SJCRH30 (cell line): Measurements from ENCODE around the gene PCOLCE2. TPM values are rescaled to one million over a fixed set of nuclear protein-coding genes. Genes with fewer than 3 reads are reported as not detected.
A peak's percentile ranks its signal among the peaks of the same experiment; 100 is the strongest.

ENCODE experiments used
- DNase-seq, 2 experiments: peaks; one replicate each; pipeline ENCODE4 v3.0.0-alpha.2; 2015 to 2020
- H3K27ac ChIP-seq: fragments of 250-450 bp; sonication (Bioruptor Pico); 2 replicates; pipeline ENCODE4 v1.5.1; 2020; ENCODE audit warnings: mild to moderate bottlenecking, moderate library complexity
- H3K27me3 ChIP-seq: fragments of 250-450 bp; sonication (Bioruptor Pico); 2 replicates; pipeline ENCODE4 v1.5.1; 2020; ENCODE audit warnings: mild to moderate bottlenecking, moderate library complexity
- H3K36me3 ChIP-seq: fragments of 250-450 bp; sonication (Bioruptor Pico); 2 replicates; pipeline ENCODE4 v1.5.1; 2020; ENCODE audit warnings: mild to moderate bottlenecking, moderate library complexity
- H3K4me1 ChIP-seq: fragments of 250-450 bp; sonication (Bioruptor Pico); 2 replicates; pipeline ENCODE4 v1.5.1; 2020; ENCODE audit warnings: mild to moderate bottlenecking, moderate library complexity
- H3K4me3 ChIP-seq: fragments of 250-450 bp; sonication (Bioruptor Pico); 2 replicates; pipeline ENCODE4 v1.5.1; 2020; ENCODE audit warnings: mild to moderate bottlenecking, moderate library complexity
- H3K9me3 ChIP-seq: fragments of 250-450 bp; sonication (Bioruptor Pico); replicated peaks from 2 replicates; pipeline ENCODE4 v1.5.1; 2020; ENCODE audit warnings: mild to moderate bottlenecking, moderate library complexity
- total RNA-seq: library from RNA; depleted of rRNA; stranded (reverse); fragments of >200 nt; shearing (Covaris generic); gene quantifications from 2 replicates; pipeline ENCODE4 v1.2.3, GENCODE V29; 2014; rRNA removed

Gene PCOLCE2
- 12.3 and 16.7 TPM in 2 replicates for total RNA-seq

DNA sequence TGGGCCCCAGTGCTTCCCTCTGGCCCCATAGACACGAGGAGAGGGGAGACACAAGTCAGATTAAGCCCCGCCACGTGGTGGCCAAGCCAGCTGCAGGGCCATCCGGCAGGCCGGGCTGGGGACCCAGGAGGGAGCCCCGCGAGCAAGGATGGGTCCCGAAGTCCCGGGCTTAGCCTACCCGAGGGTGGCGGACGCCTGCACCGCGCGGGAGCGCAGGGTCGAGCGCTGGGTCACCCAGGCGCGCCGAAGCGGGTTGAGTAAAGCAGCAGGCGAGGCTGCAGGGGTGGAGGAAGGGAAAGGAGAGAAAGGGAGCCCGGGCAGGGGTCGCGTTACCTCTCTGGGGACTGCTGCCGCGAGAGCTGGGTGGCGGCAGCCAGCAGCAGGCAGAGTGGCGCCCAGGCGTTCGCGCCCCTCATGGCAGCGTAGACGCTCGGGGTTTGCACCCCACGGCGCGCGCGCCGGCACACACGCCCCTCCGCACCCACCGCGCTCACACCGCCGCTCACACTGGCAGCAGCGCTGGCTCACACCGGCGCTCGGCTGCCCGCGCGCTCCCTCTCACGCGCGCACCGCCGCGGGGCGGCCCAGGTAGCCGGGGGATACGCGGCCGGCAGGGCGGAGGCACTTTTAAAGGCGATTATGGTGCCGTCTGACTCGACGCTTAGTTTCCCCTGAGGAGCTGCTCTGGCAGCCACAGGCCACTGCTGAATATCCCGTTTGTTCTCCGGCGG lies at the start of gene PCOLCE2:
PCOLCE2 (minus strand) TSS at position 603 of the 731 bp plus-strand sequence; CDS start at position 416, 187 bp downstream.
- peak; percentile 64 to 71 for DNase-seq
- Histone ChIP-seq H3K4me3 (peak within 1 kb of the TSS; percentile 68), H3K36me3 (no peaks in the 10 kb centered on the region), H3K27ac (peak within 1 kb of the TSS; percentile 56), H3K4me1 (no peaks in the 10 kb centered on the region; the same call in none of the 2 replicates), H3K9me3 (no peaks in the 10 kb centered on the region), H3K27me3 (peaks cover 7% of the 10 kb centered on the region; the same call in 1 of the 2 replicates)

DNA sequence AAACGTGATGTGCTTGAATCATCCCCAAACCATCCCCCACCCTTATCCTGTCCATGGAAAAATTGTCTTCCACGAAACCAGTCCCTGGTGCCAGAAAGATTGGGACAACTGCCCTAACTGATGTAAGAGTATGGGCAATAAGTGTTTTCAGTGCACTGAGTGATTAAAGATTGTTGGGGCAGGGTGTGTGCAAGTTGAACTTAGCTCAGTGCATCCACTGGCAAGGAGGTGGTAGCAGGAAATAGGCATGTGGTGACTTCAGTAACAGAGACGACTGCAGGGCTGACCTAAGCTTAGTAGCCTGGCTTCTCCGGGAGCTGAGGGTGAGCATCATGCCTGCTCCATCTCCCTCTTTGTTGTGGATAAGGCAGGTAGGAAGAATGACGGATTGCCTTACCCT lies 47.1 kb upstream of the PCOLCE2 start:
- DNase-seq, result no peak
- H3K27ac ChIP-seq, result no peak overlapping the region
- 0 out of 2 replicates have a peak, but pooled peaks cover 1% of the 10 kb centered on the region for H3K27me3 ChIP-seq
- H3K4me3 ChIP-seq, result no peak overlapping the region
- H3K36me3 ChIP-seq, result no peaks in the 10 kb centered on the region
- H3K9me3 ChIP-seq, result no peaks in the 10 kb centered on the region
- H3K4me1 ChIP-seq, result no peaks in the 10 kb centered on the region

DNA sequence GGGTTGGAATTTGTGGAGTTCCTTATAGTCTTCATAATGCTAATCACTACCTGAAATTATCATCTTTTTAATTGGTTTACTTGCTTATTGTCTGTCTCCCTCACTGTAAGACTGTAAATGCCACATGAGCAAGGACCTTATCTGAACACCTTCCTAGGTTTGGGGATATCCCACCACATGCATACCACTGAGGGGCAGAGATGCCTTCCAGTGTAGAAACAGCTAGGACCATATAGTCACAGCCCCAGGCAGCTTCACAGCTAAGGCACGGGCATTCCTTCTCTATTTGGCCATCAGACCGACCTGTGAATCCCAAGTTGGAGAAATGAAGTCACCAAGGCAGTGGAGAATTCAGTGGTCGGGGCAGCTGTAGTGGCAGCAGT lies 46.0 kb upstream of the PCOLCE2 start:
- H3K9me3 ChIP-seq, result no peaks in the 10 kb centered on the region
- no peaks in the 10 kb centered on the region for H3K36me3 ChIP-seq
- H3K4me1 ChIP-seq, result no peaks in the 10 kb centered on the region
- no peak overlapping the region for H3K27ac ChIP-seq
- no peak for DNase-seq
- no peak overlapping the region for H3K4me3 ChIP-seq
- H3K27me3 ChIP-seq, result no peaks in the 10 kb centered on the region

DNA sequence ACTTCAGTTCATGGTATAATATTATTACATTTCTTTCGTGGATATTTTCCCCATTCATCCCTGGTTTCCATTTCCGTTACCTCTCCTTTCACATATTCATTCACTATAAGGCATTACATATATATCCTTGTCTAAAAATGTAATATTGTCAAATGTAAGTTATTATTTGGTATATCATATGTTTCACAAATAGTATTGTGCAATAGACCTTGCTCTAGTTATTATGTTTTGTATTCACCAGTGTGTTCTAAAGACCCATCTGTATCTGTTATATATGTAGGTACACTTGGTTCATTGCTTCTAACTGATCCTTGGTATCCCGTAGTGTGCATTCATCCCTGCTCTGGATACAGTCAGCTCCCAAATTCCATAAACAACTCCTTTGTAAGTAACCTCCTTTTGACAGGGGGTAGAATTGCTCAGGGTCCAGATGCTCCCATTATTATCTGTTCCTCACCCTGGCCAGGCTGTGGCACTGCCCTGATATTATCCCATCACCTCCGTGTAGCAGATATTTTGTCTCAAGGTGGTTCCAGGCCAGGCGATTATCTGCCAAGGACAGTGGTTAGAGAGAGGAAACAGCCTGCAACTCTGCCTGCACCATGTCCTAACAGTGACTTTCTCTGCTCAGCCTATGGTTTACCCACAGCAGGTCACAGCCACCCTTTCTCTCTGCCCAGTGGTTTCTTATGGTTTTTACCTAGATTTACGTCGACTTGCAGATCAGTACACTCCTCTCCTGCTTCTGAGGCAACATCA lies 45.4 kb upstream of the PCOLCE2 start:
- no peaks in the 10 kb centered on the region for H3K36me3 ChIP-seq
- H3K27ac ChIP-seq, result no peak overlapping the region
- H3K4me3 ChIP-seq, result no peak overlapping the region
- no peak for DNase-seq
- H3K4me1 ChIP-seq, result no peaks in the 10 kb centered on the region
- no peaks in the 10 kb centered on the region for H3K9me3 ChIP-seq
- no peaks in the 10 kb centered on the region for H3K27me3 ChIP-seq

- H3K9me3 ChIP-seq, result no peaks in the 10 kb centered on the region
- no peak overlapping the region for H3K27ac ChIP-seq
- peak; percentile 6 to 26 for DNase-seq
- no peaks in the 10 kb centered on the region for H3K4me1 ChIP-seq
- H3K27me3 ChIP-seq, result no peaks in the 10 kb centered on the region
- no peaks in the 10 kb centered on the region for H3K36me3 ChIP-seq
- no peak overlapping the region for H3K4me3 ChIP-seq
Measured at GRCh38 chr3:142931222-142931621, 42.3 kb upstream of the PCOLCE2 start.

DNA sequence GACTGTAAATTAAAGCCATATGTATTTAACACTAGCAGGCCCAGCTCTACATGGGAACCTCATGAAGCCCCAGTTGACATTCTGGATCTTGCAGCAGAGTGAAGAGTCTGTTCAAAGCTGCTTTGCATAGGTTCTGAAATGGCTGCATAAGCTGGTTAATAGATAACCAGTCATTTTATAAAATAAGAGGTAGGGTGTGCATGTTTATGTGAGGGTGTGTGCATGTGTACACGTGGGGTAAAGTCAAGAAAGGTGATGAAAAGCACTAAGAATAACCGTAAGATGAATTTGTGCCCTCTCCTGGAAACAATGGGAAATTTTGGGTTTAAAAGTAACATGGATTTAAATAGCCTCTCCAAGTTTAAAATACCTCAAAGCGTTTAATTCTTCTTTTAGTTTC lies 41.6 kb upstream of the PCOLCE2 start:
- no peak overlapping the region for H3K4me3 ChIP-seq
- no peaks in the 10 kb centered on the region for H3K36me3 ChIP-seq
- H3K27me3 ChIP-seq, result no peaks in the 10 kb centered on the region
- no peaks in the 10 kb centered on the region for H3K4me1 ChIP-seq
- no peak for DNase-seq
- H3K9me3 ChIP-seq, result no peaks in the 10 kb centered on the region
- no peak overlapping the region for H3K27ac ChIP-seq

- no peaks in the 10 kb centered on the region for H3K36me3 ChIP-seq
- no peak overlapping the region for H3K27ac ChIP-seq
- H3K4me3 ChIP-seq, result no peak overlapping the region
- no peak for DNase-seq
- H3K4me1 ChIP-seq, result no peaks in the 10 kb centered on the region
- no peaks in the 10 kb centered on the region for H3K9me3 ChIP-seq
- H3K27me3 ChIP-seq, result no peaks in the 10 kb centered on the region
Measured at GRCh38 chr3:142929890-142930289, 41.0 kb upstream of the PCOLCE2 start.

DNA sequence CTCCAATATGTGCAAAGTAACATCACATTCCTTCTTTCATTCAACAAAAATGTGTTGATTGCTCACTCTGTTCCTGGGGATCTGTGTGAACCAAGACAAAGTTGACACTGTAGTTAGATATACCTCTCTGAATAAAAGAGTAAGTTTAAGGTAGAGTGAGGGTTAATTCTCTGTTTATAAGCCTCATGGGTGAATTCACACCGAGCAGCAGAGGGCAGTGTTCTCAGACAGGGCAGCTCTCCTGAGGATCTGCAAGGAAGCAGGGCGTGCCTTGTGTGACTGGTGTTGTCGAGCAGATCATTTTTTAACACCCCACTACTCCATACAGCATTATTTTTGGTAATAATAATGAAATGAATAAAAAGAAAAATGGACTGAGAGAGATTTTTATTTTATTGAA lies 40.2 kb upstream of the PCOLCE2 start:
- Histone ChIP-seq H3K36me3 (no peaks in the 10 kb centered on the region), H3K4me3 (no peak overlapping the region), H3K27me3 (no peaks in the 10 kb centered on the region), H3K4me1 (no peaks in the 10 kb centered on the region), H3K27ac (no peak overlapping the region), H3K9me3 (no peaks in the 10 kb centered on the region)
- peak; percentile 48 to 57 for DNase-seq

GRCh38 chr3:142926368-142926944 lies 37.6 kb upstream of the PCOLCE2 start:
- Histone ChIP-seq H3K4me3 (no peak overlapping the region), H3K36me3 (no peaks in the 10 kb centered on the region), H3K27me3 (no peaks in the 10 kb centered on the region), H3K4me1 (no peaks in the 10 kb centered on the region), H3K9me3 (0 out of 2 replicates have a peak, but pooled peaks cover 2% of the 10 kb centered on the region), H3K27ac (no peak overlapping the region)
- no peak for DNase-seq

DNA sequence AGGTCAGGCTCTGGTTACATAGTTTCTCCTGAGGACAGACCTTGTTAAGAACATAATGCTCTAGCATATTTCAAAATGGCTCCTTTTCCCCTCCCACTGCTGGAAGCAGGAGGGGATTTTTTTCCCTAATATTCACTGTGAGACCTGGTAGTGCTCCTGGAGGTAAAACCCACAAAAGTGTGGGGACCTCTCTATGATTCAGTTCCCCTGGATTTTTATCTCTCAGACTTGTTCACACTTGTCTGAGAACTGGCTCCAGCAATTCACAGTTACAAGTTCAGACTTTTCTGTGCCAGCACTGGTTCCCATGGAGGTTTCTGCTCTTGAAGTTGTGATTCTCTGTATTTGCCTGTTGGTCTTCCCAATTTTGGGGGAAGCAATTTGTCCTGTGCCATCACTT lies 36.3 kb upstream of the PCOLCE2 start:
- 0 out of 2 replicates have a peak, but pooled peaks cover 2% of the 10 kb centered on the region for H3K9me3 ChIP-seq
- no peaks in the 10 kb centered on the region for H3K27me3 ChIP-seq
- H3K36me3 ChIP-seq, result no peaks in the 10 kb centered on the region
- no peak for DNase-seq
- no peak overlapping the region for H3K27ac ChIP-seq
- no peak overlapping the region for H3K4me3 ChIP-seq
- no peaks in the 10 kb centered on the region for H3K4me1 ChIP-seq

DNA sequence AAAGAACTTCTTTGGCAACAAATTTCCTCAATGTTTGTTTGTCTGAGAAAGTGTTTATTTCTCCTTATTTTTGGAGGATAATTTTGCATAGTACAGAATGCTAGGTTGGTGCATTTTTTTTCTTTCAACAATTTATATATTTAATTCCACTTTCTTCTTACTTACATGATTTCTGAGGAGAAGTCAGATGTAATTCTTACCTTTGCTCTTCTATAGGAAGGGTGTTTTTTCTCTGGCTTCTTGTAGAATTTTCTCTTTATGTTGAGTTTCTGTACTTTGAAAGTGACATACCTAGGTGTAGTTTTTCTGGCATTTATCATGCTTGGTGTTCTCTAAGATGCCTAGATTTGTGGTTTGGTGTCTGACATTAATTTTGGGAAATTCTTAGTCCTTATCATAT lies 34.8 kb upstream of the PCOLCE2 start:
- H3K27me3 ChIP-seq, result no peaks in the 10 kb centered on the region
- H3K4me1 ChIP-seq, result no peaks in the 10 kb centered on the region

DNA sequence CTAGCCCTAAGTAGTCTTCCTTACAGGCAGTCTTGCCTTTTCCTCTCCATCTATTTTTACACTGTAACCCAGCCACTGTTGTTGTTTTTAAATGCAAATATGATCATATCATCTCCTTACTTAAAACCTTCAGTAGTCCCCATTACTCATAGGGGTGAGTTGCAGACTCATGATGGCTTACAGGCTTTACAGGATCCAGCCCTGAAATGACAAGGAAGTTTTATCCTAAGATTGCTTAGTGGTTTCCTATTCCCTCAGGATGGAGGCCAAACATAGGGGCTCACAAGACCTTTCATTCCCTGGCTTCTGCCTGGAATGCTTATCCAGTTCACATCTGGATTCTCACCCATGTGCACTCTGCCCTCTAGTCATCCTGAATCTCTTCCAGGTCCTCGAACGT lies 27.7 kb upstream of the PCOLCE2 start:
- no peaks in the 10 kb centered on the region for H3K27me3 ChIP-seq
- no peaks in the 10 kb centered on the region; the same call in 1 of the 2 replicates for H3K9me3 ChIP-seq
- no peaks in the 10 kb centered on the region for H3K36me3 ChIP-seq
- DNase-seq, result no peak
- H3K4me3 ChIP-seq, result no peak overlapping the region
- H3K4me1 ChIP-seq, result no peaks in the 10 kb centered on the region
- no peak overlapping the region for H3K27ac ChIP-seq

More for the DNA sequence above, 34.8 kb upstream of the PCOLCE2 start:
- Histone ChIP-seq H3K9me3 (peaks cover 2% of the 10 kb centered on the region; the same call in 1 of the 2 replicates), H3K36me3 (no peaks in the 10 kb centered on the region), H3K27ac (no peak overlapping the region), H3K4me3 (no peak overlapping the region)
- no peak for DNase-seq

DNA sequence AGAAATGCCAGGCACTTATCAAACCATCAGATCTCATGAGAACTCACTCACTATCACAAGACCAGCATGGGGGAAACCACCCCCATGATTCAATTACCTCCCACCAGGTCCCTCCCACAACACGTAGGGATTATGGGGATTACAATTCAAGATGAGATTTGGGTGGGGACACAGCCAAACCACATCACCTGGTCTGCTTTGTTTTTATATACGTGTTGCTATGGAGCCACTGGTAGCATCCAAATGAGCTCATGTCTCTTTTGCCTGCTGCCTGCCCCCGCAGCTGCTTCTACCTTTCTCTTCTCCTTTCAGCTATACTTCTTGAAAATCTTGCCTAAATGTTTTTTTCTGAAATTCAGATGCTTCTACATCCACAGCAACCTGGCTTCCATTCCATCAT lies 26.8 kb upstream of the PCOLCE2 start:
- Histone ChIP-seq H3K4me3 (no peak overlapping the region), H3K36me3 (no peaks in the 10 kb centered on the region), H3K27me3 (no peaks in the 10 kb centered on the region), H3K9me3 (no peaks in the 10 kb centered on the region; the same call in 1 of the 2 replicates), H3K27ac (no peak overlapping the region), H3K4me1 (no peaks in the 10 kb centered on the region)
- no peak for DNase-seq

GRCh38 chr3:142914286-142914811 lies 25.5 kb upstream of the PCOLCE2 start:
- Histone ChIP-seq H3K27ac (no peak overlapping the region), H3K9me3 (no peaks in the 10 kb centered on the region; the same call in 1 of the 2 replicates), H3K27me3 (no peaks in the 10 kb centered on the region), H3K4me1 (no peaks in the 10 kb centered on the region), H3K36me3 (no peaks in the 10 kb centered on the region), H3K4me3 (no peak overlapping the region)
- DNase-seq, result no peak

DNA sequence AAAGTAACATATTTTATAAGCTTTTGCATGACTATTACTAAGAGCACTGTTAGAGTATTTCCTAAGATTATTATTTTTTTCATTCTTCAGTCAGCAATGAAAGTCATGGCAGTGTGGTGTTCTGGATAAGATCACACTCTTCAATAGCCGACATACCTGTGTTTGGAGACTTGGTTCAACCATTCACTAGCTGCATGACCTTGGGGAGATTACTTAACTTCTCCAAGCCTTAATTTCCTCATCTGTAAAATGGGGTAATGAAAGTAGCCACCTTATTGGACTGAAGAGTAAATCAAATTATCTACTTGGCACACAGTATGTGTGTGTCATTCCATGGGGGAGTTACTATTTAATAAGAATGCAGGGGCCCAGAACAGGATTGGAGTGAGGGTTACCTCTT lies 24.5 kb upstream of the PCOLCE2 start:
- H3K9me3 ChIP-seq, result no peaks in the 10 kb centered on the region
- no peak overlapping the region for H3K27ac ChIP-seq
- no peak overlapping the region for H3K4me3 ChIP-seq
- H3K36me3 ChIP-seq, result no peaks in the 10 kb centered on the region
- no peaks in the 10 kb centered on the region for H3K4me1 ChIP-seq
- no peak for DNase-seq
- no peaks in the 10 kb centered on the region for H3K27me3 ChIP-seq
